A549 (cell line): ENCODE data around the gene SERPINA4. TPM values are rescaled to one million over a fixed set of nuclear protein-coding genes. Genes with fewer than 3 reads are reported as not detected.

Experiments used
- ATAC-seq, 2 experiments: fragments of 200-7000 bp in 1 of 2; fragments of >200 bp in 1 of 2; cut with Nextera tagmentation in 1 of 2; cut with Tn5 transposase in 1 of 2; 3 replicates each; pipeline versions ENCODE4 v1.8.0 to v1.9.1; 2018 to 2020; ENCODE audit warnings: mild to moderate bottlenecking in 1 of 2, moderate library complexity in 1 of 2
- CTCF ChIA-PET: fragments of 300-600 bp; sonication (Branson Sonifier 250); formaldehyde crosslinking; extraction: SDS; loops from one replicate; lab custom pipeline; 2021; ENCODE audit warnings: antibody characterized with exemption, inconsistent platforms; lab: Yijun Ruan, JAX
- POLR2A ChIA-PET: fragments of 350-600 bp; formaldehyde crosslinking; extraction: SDS; loops from one replicate; lab custom pipeline; 2021; ENCODE audit warnings: antibody characterized with exemption, inconsistent platforms; lab: Yijun Ruan, JAX
- DNase-seq, 2 experiments: peaks; one replicate each; pipeline versions ENCODE4 v3.0.0 to v3.0.0-alpha.2; 2011 to 2016; ENCODE audit warnings: low read depth in 1 of 2, low spot score in 1 of 2
- FAIRE-seq: peaks from 2 replicates; lab custom pipeline; 2011; peaks lifted over from hg19 to GRCh38; lab: Jason Lieb, UNC
- H3K27ac ChIP-seq, 2 experiments: fragments of >200 bp; sonication (Bioruptor Twin); formaldehyde crosslinking; 3 replicates each; pipeline ENCODE4 v1.5.1; 2016 to 2017
- H3K4me1 ChIP-seq: fragments of >200 bp; sonication (Bioruptor Twin); formaldehyde crosslinking; 3 replicates; pipeline ENCODE4 v1.6.1; 2016
- H3K4me2 ChIP-seq: fragments of >200 bp; sonication (Bioruptor Twin); formaldehyde crosslinking; 3 replicates; pipeline ENCODE4 v1.6.1; 2016
- H3K4me3 ChIP-seq: fragments of >200 bp; sonication (Bioruptor Twin); formaldehyde crosslinking; 3 replicates; pipeline ENCODE4 v1.5.1; 2016
- H3K9me3 ChIP-seq: fragments of >200 bp; sonication (Bioruptor Twin); formaldehyde crosslinking; 3 replicates; pipeline ENCODE4 v1.6.1; 2016
- CBX2 ChIP-seq: fragments of 200-600 bp; sonication (generic); IDR thresholded peaks from 2 replicates; pipeline ENCODE4 v1.6.1; 2016; ENCODE audit warnings: low read depth, mild to moderate bottlenecking, borderline replicate concordance
- EP300 ChIP-seq, 2 experiments: fragments of >200 bp; sonication (Bioruptor Twin); formaldehyde crosslinking; IDR thresholded peaks; 2 replicates in 1 of 2; 3 replicates in 1 of 2; pipeline ENCODE4 v1.6.1; 2016 to 2017
- ESRRA ChIP-seq: fragments of 150-350 bp; IDR thresholded peaks from 2 replicates; pipeline ENCODE4 v1.6.1; 2014; ENCODE audit warnings: mild to moderate bottlenecking, low read length, borderline replicate concordance
- HOXB5 ChIP-seq: fragments of 250-450 bp; sonication (Bioruptor Pico); IDR thresholded peaks from 2 replicates; pipeline ENCODE4 v1.5.0; 2020; ENCODE audit warnings: mild to moderate bottlenecking, moderate library complexity
- SREBF2 ChIP-seq: fragments of 450-650 bp; IDR thresholded peaks from 2 replicates; pipeline ENCODE4 v1.6.1; 2014; ENCODE audit warnings: mild to moderate bottlenecking, moderate library complexity
- TP53 ChIP-seq: fragments of 250-450 bp; sonication (Bioruptor Pico); IDR thresholded peaks from 2 replicates; pipeline ENCODE4 v1.5.0; 2021; ENCODE audit warnings: mild to moderate bottlenecking, moderate library complexity
- ZC3H11A ChIP-seq: fragments of 450-650 bp; IDR thresholded peaks from 2 replicates; pipeline ENCODE4 v1.6.1; 2014; ENCODE audit warnings: antibody characterized with exemption, mild to moderate bottlenecking
- WGBS: methylation state at CpG from one replicate; pipeline ENCODE4 v1.1.6; 2017; ENCODE audit errors: missing lambda C conversion rate; 5-methylcytosine and 5-hydroxymethylcytosine counted together
- polyA plus RNA-seq, 4 experiments: library from polyadenylated mRNA; depleted of rRNA in 3 of 4; stranded (reverse); fragments of >200 nt; fragmentation: RNase III in 1 of 4; extraction: RNeasy Plus Mini Kit Qiagen cat#74134 plus additional on column Dnase treatment in 1 of 4; gene quantifications; 2 replicates in 3 of 4; 3 replicates in 1 of 4; pipeline ENCODE4 v1.2.3, GENCODE V29; 2011 to 2017
- TF ChIP-seq, protein P1 (sequence below): fragments of >200 bp; sonication (Bioruptor Twin); formaldehyde crosslinking; IDR thresholded peaks from 3 replicates; pipeline ENCODE4 v1.5.1; 2016
- TF ChIP-seq, protein P2 (sequence below): fragments of 150-350 bp; IDR thresholded peaks from 2 replicates; pipeline ENCODE4 v1.6.1; 2014; ENCODE audit warnings: low read depth, mild to moderate bottlenecking, low read length
- TF ChIP-seq, protein P3 (sequence below): fragments of 200-600 bp; sonication (generic); IDR thresholded peaks from 2 replicates; pipeline ENCODE4 v1.6.1; 2016; ENCODE audit warnings: antibody characterized with exemption, mild to moderate bottlenecking, moderate library complexity

Gene SERPINA4
- polyA plus RNA-seq, 2 of the 4 experiments (the other 2 are of a cell fraction), result 0.08 TPM; not detected in 1

DNA sequence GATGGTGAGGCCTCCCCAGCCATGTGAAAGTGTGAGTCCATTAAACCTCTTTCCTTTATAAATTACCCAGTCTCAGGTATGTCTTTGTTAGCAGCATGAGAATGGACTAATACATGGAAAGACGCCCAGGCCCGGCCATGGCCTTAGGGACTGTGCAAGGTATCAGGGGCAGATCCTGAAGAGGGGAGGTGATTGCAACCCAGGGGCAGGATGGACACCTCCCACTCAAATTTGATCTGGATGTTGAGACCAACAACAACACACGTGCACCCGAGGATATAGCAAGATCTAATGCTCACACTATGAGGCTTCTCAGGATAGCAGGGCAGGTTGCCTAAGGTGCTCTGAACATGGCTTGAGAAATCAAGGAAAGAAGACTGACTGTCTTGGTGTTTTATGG lies 13.5 kb upstream of the SERPINA4 start:
- DNase-seq, result no peak
- CTCF ChIA-PET, result interaction anchor here (1.7 kb wide), 1 partner anchor 114 kb away, joined by 9 read pairs; no protein-coding TSS in a partner anchor
- Histone ChIP-seq H3K4me2 (no peak overlapping the region), H3K4me3 (no peak overlapping the region), H3K27ac (no peak overlapping the region), H3K9me3 (no peaks in the 10 kb centered on the region), H3K4me1 (no peaks in the 10 kb centered on the region)
- POLR2A ChIA-PET, result no interaction called here
- no peak for ATAC-seq
- TF ChIP-seq TP53 (CRISPR knock-in tag) (no peak), CBX2 (no peak), EP300 (IDR thresholded peaks at IDR 0.05) (no peak)
- TF ChIP-seq, protein P1, sequence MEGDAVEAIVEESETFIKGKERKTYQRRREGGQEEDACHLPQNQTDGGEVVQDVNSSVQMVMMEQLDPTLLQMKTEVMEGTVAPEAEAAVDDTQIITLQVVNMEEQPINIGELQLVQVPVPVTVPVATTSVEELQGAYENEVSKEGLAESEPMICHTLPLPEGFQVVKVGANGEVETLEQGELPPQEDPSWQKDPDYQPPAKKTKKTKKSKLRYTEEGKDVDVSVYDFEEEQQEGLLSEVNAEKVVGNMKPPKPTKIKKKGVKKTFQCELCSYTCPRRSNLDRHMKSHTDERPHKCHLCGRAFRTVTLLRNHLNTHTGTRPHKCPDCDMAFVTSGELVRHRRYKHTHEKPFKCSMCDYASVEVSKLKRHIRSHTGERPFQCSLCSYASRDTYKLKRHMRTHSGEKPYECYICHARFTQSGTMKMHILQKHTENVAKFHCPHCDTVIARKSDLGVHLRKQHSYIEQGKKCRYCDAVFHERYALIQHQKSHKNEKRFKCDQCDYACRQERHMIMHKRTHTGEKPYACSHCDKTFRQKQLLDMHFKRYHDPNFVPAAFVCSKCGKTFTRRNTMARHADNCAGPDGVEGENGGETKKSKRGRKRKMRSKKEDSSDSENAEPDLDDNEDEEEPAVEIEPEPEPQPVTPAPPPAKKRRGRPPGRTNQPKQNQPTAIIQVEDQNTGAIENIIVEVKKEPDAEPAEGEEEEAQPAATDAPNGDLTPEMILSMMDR, result no peak
- WGBS, result 32% methylated on average over 4 of the region's 4 CpGs
- FAIRE-seq, result no peak

DNA sequence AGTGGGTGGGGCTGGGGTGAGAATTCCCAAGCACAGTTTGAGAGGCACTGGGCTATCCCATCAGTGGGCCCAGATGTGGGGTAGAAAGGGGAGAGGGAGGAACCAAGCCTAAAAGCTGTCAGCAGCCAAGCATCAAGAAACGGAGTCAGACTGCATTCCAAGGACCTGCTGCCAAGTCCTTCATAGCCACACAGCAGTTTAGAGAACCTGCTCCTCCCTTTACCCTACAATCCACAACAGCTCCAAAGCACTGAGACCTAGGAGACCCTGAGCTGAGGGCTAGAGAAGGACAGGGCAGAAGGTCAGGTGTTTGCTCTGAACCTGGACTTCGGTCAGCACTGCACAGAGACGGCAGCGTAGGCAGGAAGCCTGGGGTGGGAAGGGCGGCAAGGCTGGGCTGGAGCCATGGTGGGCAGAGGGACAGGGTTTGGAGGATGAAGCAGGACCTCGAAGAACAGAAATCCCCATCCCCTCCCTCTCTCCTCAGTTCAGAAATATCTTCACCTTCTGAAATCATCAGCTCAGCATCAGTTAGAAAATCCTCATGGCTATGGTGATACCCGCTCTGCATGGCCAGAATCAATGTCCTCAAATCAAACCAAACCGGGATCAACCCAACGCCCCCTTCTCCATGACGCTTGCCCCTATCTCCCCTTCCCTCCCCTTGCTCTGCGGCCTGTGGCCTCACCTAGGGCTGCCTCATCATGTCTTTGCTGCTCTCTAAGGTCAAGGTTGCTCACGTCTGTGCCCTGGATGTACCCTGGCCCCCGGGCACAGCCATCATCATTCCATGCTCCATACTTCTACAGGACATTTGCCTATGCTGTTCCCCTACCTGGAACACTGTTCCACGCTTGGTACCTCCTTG lies 12.9 kb upstream of the SERPINA4 start:
- ChIA-PET CTCF (interaction anchor here (0.7 to 3.2 kb wide), 42 partner anchors 9 to 551 kb away, joined by 3 to 70 read pairs (median 4); partner anchors contain the start of genes SERPINA4 and SERPINA5), POLR2A (interaction anchor here (1.1 kb wide), 1 partner anchor 8 kb away, joined by 3 read pairs; no protein-coding TSS in a partner anchor)
- TF ChIP-seq ZC3H11A, result no peak
- TF ChIP-seq, protein P2, sequence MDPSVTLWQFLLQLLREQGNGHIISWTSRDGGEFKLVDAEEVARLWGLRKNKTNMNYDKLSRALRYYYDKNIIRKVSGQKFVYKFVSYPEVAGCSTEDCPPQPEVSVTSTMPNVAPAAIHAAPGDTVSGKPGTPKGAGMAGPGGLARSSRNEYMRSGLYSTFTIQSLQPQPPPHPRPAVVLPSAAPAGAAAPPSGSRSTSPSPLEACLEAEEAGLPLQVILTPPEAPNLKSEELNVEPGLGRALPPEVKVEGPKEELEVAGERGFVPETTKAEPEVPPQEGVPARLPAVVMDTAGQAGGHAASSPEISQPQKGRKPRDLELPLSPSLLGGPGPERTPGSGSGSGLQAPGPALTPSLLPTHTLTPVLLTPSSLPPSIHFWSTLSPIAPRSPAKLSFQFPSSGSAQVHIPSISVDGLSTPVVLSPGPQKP, result no peak
- no peak for TF ChIP-seq HOXB5
- TF ChIP-seq SREBF2, result no peak
- TF ChIP-seq, protein P3, sequence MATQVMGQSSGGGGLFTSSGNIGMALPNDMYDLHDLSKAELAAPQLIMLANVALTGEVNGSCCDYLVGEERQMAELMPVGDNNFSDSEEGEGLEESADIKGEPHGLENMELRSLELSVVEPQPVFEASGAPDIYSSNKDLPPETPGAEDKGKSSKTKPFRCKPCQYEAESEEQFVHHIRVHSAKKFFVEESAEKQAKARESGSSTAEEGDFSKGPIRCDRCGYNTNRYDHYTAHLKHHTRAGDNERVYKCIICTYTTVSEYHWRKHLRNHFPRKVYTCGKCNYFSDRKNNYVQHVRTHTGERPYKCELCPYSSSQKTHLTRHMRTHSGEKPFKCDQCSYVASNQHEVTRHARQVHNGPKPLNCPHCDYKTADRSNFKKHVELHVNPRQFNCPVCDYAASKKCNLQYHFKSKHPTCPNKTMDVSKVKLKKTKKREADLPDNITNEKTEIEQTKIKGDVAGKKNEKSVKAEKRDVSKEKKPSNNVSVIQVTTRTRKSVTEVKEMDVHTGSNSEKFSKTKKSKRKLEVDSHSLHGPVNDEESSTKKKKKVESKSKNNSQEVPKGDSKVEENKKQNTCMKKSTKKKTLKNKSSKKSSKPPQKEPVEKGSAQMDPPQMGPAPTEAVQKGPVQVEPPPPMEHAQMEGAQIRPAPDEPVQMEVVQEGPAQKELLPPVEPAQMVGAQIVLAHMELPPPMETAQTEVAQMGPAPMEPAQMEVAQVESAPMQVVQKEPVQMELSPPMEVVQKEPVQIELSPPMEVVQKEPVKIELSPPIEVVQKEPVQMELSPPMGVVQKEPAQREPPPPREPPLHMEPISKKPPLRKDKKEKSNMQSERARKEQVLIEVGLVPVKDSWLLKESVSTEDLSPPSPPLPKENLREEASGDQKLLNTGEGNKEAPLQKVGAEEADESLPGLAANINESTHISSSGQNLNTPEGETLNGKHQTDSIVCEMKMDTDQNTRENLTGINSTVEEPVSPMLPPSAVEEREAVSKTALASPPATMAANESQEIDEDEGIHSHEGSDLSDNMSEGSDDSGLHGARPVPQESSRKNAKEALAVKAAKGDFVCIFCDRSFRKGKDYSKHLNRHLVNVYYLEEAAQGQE, result no peak
- TF ChIP-seq, protein P1, result no peak
- TF ChIP-seq ESRRA, result no peak
- Histone ChIP-seq H3K27ac (no peak overlapping the region), H3K4me3 (no peak overlapping the region), H3K4me2 (no peak overlapping the region), H3K4me1 (no peaks in the 10 kb centered on the region), H3K9me3 (no peaks in the 10 kb centered on the region)
- WGBS, result 56% methylated on average over 10 of the region's 14 CpGs
- FAIRE-seq, result no peak
- ATAC-seq, result no peak
- no peak for DNase-seq
